ENCODE data around the gene STAM2. TPM values are rescaled to one million over a fixed set of nuclear protein-coding genes. Genes with fewer than 3 reads are reported as not detected.

STAM2 gene
- total RNA-seq = 42.5 TPM
- long read RNA-seq, full-length matches to known transcripts = 9 of 15 reads
- long read RNA-seq, partial matches to known transcripts = 2 of 15 reads
- long read RNA-seq, other reads (novel, unspliced or antisense) = 4 of 15 reads

DNA sequence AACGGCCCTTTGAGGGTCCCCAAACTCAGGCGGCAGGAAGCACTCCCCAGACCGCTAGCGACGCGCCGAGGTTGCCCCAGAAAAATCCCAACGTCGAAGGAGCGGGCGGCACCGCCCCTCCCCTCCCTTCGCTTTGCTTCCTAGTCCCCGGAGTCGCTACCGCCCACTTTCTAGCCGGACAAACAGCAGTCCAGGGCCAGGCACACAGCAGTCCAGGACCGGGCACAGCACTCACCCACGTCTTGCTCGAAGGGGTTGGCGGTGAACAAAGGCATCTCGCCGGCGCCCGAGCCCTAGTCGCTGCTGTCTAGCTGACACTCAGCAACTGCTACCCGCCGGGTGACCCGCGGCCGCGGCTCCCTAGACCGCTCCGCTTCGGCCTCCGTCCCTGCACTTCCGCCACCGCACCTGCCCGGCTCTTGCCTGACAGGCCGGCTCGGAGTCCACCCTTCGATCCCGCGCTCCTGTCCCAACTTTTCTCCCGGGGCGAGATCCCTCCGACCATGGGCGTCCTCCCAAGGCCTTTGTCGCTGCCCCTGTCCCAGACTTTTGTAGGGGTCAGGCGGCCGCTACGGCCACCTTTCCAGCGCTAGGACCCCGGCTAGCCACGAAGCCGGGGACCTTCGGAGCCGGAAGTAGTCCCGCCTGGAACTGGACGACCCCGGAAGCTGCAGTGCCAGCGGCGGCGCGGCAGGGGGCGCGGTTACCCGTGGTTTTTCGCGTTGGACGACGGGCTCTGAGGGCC lies at the start of gene STAM2:
STAM2 (minus strand) TSS at position 396 of the 745 bp plus-strand sequence; CDS start at position 275, 121 bp downstream.
- ATAC-seq = peak; percentile 96
- peaks cover 42% of the 10 kb centered on the region for H3K4me1 ChIP-seq

DNA sequence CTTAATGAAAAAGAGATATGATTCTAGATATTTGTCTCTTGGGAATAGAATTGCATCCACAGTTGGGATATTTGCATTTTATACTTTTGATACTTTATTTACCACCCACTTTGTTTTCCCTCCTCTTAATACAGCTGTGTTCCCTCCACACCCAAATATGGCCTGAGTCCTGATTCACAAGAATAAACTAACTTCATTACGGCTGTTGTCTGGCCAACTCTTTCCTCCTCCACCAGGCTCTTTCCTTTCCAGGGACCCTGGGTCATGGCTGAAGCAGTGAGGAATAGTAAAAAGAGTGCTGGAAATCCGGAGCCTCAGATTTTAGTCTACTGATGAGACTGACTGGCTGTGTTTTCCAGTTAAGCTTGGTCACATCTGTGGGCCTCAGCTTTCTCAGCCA lies 48.4 kb upstream of the STAM2 start:
- Histone ChIP-seq H3K27me3 (no peaks in the 10 kb centered on the region), H3K9me3 (no peaks in the 10 kb centered on the region), H3K27ac (no peak overlapping the region), H3K4me3 (no peak overlapping the region), H3K4me1 (peaks cover 17% of the 10 kb centered on the region), H3K36me3 (no peaks in the 10 kb centered on the region)
- no peak for DNase-seq
- intact Hi-C loops (cut with DNase I) = no loop called here
- no peak for ATAC-seq
- TF ChIP-seq, protein P1, sequence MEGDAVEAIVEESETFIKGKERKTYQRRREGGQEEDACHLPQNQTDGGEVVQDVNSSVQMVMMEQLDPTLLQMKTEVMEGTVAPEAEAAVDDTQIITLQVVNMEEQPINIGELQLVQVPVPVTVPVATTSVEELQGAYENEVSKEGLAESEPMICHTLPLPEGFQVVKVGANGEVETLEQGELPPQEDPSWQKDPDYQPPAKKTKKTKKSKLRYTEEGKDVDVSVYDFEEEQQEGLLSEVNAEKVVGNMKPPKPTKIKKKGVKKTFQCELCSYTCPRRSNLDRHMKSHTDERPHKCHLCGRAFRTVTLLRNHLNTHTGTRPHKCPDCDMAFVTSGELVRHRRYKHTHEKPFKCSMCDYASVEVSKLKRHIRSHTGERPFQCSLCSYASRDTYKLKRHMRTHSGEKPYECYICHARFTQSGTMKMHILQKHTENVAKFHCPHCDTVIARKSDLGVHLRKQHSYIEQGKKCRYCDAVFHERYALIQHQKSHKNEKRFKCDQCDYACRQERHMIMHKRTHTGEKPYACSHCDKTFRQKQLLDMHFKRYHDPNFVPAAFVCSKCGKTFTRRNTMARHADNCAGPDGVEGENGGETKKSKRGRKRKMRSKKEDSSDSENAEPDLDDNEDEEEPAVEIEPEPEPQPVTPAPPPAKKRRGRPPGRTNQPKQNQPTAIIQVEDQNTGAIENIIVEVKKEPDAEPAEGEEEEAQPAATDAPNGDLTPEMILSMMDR (IDR thresholded peaks at IDR 0.05) = no peak

More for the DNA sequence above, at the start of gene STAM2:
- no peaks in the 10 kb centered on the region for H3K36me3 ChIP-seq
- H3K9me3 ChIP-seq = no peaks in the 10 kb centered on the region
- peak within 1 kb of the TSS; percentile 99 for H3K27ac ChIP-seq
- intact Hi-C loops (cut with DNase I) = no loop called here
- peak; percentile 97 for DNase-seq
- TF ChIP-seq, protein P1 (IDR thresholded peaks at IDR 0.05) = peak; percentile 95
- no peaks in the 10 kb centered on the region for H3K27me3 ChIP-seq
- H3K4me3 ChIP-seq = peak within 1 kb of the TSS; percentile 87

DNA sequence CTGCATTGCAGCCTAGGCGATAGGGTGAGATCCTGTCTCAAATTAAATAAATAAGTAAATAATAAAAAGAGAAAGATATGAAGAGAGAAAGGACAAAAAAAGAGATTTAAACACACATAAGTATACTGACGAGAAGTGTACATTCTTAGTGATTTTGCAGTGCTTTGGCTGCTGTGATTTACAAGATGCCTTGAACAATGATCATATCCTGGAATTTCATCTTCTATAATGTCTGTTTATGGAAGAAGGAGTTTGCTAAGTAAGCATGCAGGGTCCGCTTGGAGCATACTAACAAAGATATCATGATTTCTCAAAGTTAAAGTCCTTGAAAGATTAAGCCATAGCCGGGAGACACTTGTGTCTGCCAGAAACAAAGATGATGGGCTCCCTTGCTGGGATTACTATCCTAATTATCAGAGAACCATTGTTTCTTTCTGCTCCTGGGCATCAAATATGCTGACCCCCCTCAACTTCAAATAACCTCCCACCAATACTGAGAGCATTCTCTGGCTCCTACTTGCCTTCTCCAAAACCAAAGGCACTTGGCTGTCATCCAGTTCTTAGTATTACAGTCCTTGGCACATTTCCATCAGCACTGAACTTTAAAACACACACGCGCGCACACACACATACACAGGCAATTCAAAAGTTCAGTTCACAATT lies 47.5 kb upstream of the STAM2 start:
- DNase-seq = no peak
- Histone ChIP-seq H3K36me3 (no peaks in the 10 kb centered on the region), H3K4me1 (peaks cover 17% of the 10 kb centered on the region), H3K27ac (no peak overlapping the region), H3K27me3 (no peaks in the 10 kb centered on the region), H3K4me3 (no peak overlapping the region), H3K9me3 (no peaks in the 10 kb centered on the region)
- peak; percentile 59 for ATAC-seq
- intact Hi-C loops (cut with DNase I) = no loop called here
- TF ChIP-seq, protein P1 (IDR thresholded peaks at IDR 0.05) = no peak

DNA sequence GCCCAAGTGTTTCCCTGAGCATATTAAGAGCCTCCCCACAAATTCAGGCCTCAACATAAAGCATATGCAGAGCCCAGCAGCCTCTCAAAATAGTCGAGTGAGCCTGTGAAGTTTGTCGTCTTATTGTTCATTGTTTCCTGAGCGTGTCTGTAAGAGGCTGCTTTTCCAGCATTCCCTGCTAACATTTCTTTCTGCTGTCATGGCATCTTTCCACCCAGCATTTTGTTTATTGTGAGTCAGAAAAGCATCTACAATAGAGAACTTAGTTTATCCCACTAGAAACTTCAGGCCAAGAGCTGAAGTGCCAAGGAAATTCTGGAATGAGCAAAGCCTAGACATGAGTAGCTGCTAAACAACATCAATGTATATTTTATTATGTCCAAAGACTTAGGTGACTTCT lies 46.3 kb upstream of the STAM2 start:
- no peak for DNase-seq
- Histone ChIP-seq H3K4me1 (peaks cover 17% of the 10 kb centered on the region), H3K36me3 (no peaks in the 10 kb centered on the region), H3K4me3 (no peak overlapping the region), H3K27ac (no peak overlapping the region), H3K27me3 (no peaks in the 10 kb centered on the region), H3K9me3 (no peaks in the 10 kb centered on the region)
- ATAC-seq = no peak
- TF ChIP-seq, protein P1 (IDR thresholded peaks at IDR 0.05) = no peak
- intact Hi-C loops (cut with DNase I) = no loop called here

DNA sequence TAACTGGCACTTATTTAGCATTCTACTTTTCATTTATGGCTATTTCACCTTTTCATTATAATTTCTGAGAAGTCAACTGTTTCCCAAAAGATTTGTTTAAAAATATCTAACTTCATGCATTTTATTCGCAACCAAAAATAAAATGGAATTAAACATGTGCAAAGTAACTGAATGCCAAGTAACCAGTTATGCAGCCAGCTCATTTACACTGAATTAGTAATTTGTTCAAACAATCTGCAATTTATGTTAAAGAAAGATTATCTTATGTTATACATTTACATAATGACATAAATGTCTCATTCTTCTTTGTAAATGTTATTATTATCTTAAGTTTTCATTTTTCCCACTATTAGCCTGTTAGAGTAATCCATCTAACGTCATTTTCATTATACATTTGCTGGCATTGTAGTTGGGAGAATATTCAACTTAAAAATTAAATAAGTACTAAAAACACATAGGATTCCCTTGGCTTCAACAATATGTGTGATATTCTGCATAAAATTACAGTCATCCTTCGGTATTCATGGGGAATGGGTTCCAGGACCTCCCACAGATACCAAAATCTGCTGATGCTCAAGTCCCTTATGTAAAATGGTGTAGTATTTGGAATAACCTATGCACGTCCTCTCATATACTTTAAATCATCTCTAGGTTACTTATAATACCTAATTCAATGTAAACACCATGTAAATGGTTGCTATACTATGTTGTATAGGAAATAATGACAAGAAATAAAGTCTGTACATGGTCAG lies 43.7 kb upstream of the STAM2 start:
- intact Hi-C loops (cut with DNase I) = no loop called here
- TF ChIP-seq, protein P1 (IDR thresholded peaks at IDR 0.05) = no peak
- no peaks in the 10 kb centered on the region for H3K36me3 ChIP-seq
- H3K27me3 ChIP-seq = no peaks in the 10 kb centered on the region
- peaks cover 16% of the 10 kb centered on the region for H3K4me1 ChIP-seq
- H3K9me3 ChIP-seq = no peaks in the 10 kb centered on the region
- ATAC-seq (no peak), DNase-seq (no peak)
- no peak overlapping the region for H3K4me3 ChIP-seq
- no peak overlapping the region for H3K27ac ChIP-seq

All from upper lobe of right lung (tissue), 1 donor.